ENCODE results near the gene NLRP9. TPM values are rescaled to one million over a fixed set of nuclear protein-coding genes. Genes with fewer than 3 reads are reported as not detected.

Gene NLRP9
- total and polyA plus RNA-seq, 8 donors: 0.08 TPM; not detected in 7

- intact Hi-C loops (cut with DNase I): no loop called here
- Histone ChIP-seq H3K9me3 (no peaks in the 10 kb centered on the region), H3K27me3 (no peaks in the 10 kb centered on the region), H3K27ac (no peak overlapping the region), H3K4me1 (peaks cover 2 to 16% of the 10 kb centered on the region in 2 donors), H3K36me3 (peaks cover 0 to 84% of the 10 kb centered on the region in 2 donors), H3K4me3 (no peak overlapping the region)
- DNase-seq (no peak), ATAC-seq (no peak)
- TF ChIP-seq CTCF (IDR thresholded peaks at IDR 0.05): no peak
Observed at GRCh38 chr19:55671054-55671378, 67.2 kb downstream of the NLRP9 start.

GRCh38 chr19:55670280-55671053 is 67.7 kb downstream of the NLRP9 start:
- H3K27ac ChIP-seq: no peak overlapping the region
- intact Hi-C loops (cut with DNase I): no loop called here
- ATAC-seq (no peak), DNase-seq (peak in 2 of 4 donors; percentile 64 to 92)
- no peaks in the 10 kb centered on the region for H3K9me3 ChIP-seq
- no peaks in the 10 kb centered on the region for H3K27me3 ChIP-seq
- TF ChIP-seq CTCF (IDR thresholded peaks at IDR 0.05): no peak
- H3K4me1 ChIP-seq: peaks cover 0 to 11% of the 10 kb centered on the region in 2 donors
- H3K4me3 ChIP-seq: no peak overlapping the region
- peaks cover 0 to 89% of the 10 kb centered on the region in 2 donors for H3K36me3 ChIP-seq

- H3K9me3 ChIP-seq: no peaks in the 10 kb centered on the region
- H3K4me3 ChIP-seq: no peak overlapping the region
- H3K4me1 ChIP-seq: peaks cover 0 to 10% of the 10 kb centered on the region in 2 donors
- ATAC-seq (no peak), DNase-seq (peak in 1 of 4 donors; percentile 69)
- no peaks in the 10 kb centered on the region for H3K27me3 ChIP-seq
- intact Hi-C loops (cut with DNase I): no loop called here
- H3K36me3 ChIP-seq: peaks cover 0 to 97% of the 10 kb centered on the region in 2 donors
- no peak overlapping the region for H3K27ac ChIP-seq
- TF ChIP-seq CTCF (IDR thresholded peaks at IDR 0.05): no peak
Observed at GRCh38 chr19:55669418-55670279, 68.6 kb downstream of the NLRP9 start.

- no peak for ATAC-seq
- Histone ChIP-seq H3K4me1 (peaks cover 0 to 4% of the 10 kb centered on the region in 2 donors), H3K9me3 (no peaks in the 10 kb centered on the region), H3K27ac (no peak overlapping the region), H3K27me3 (no peaks in the 10 kb centered on the region), H3K4me3 (no peak overlapping the region), H3K36me3 (peaks cover 4 to 99% of the 10 kb centered on the region in 2 donors)
- intact Hi-C loops (cut with DNase I): no loop called here
- TF ChIP-seq CTCF (IDR thresholded peaks at IDR 0.05): no peak
- DNase-seq: peak in 1 of 4 donors; percentile 77
Observed at GRCh38 chr19:55668603-55669348, 69.4 kb downstream of the NLRP9 start.
